Airway epithelial cell (primary cell): Measurements from ENCODE around the gene AATK. TPM values are rescaled to one million over a fixed set of nuclear protein-coding genes. Genes with fewer than 3 reads are reported as not detected.

Experiments used
- total RNA-seq: library from RNA; depleted of rRNA; stranded (reverse); fragments of >200 nt; gene quantifications from 2 replicates; pipeline ENCODE4 v1.2.3, GENCODE V29; 2015

AATK gene, protein sequence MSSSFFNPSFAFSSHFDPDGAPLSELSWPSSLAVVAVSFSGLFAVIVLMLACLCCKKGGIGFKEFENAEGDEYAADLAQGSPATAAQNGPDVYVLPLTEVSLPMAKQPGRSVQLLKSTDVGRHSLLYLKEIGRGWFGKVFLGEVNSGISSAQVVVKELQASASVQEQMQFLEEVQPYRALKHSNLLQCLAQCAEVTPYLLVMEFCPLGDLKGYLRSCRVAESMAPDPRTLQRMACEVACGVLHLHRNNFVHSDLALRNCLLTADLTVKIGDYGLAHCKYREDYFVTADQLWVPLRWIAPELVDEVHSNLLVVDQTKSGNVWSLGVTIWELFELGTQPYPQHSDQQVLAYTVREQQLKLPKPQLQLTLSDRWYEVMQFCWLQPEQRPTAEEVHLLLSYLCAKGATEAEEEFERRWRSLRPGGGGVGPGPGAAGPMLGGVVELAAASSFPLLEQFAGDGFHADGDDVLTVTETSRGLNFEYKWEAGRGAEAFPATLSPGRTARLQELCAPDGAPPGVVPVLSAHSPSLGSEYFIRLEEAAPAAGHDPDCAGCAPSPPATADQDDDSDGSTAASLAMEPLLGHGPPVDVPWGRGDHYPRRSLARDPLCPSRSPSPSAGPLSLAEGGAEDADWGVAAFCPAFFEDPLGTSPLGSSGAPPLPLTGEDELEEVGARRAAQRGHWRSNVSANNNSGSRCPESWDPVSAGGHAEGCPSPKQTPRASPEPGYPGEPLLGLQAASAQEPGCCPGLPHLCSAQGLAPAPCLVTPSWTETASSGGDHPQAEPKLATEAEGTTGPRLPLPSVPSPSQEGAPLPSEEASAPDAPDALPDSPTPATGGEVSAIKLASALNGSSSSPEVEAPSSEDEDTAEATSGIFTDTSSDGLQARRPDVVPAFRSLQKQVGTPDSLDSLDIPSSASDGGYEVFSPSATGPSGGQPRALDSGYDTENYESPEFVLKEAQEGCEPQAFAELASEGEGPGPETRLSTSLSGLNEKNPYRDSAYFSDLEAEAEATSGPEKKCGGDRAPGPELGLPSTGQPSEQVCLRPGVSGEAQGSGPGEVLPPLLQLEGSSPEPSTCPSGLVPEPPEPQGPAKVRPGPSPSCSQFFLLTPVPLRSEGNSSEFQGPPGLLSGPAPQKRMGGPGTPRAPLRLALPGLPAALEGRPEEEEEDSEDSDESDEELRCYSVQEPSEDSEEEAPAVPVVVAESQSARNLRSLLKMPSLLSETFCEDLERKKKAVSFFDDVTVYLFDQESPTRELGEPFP (N-terminal part only)
- total RNA-seq: 0.28 TPM in 2 replicates

GRCh38 chr17:81166033-81166492 is at the start of gene AATK:
Gene AATK (minus strand): TSS chr17:81166221. CDS start chr17:81165992, 229 bp downstream.

DNA sequence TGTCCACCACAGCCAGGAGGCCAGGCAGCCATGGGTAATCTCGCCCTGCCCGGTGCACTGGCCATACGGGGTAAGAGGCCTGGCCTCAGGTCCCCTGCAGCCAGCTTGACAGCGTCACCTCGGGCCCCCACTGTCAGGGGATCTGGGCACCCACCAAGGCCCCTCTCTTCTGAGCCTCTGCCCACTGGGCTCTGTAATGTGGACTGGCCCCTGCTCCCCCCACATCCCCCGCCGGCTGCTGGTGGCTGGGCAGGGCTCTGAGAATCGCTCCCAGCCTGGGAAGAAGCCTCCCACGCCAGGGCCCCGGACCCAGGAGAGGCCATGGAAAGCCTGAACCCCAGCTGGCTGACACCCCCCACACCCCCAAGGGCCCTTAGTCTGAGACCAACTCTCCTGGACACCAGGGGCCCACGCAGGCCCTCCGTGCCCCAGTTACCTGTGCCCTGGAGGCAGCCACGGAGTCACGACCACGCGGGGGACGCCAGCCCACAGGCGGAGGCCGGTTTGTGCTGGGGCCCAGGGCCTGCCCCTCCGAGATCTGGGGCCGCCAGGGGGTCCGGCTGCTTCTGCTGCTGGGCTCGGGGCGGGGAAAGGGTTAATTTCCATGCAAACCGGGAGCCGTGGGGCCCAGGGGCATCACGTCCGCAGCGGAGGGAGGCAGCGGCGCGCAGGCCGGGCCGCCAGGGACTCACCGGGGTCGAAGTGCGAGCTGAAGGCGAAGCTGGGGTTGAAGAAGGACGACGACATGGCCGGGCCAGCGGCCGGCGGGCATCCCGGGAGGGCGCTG is 582 bp downstream of the AATK start, which contains the start of gene PVALEF:
Gene PVALEF (plus strand): TSS at position 262 of the 787 bp plus-strand sequence. CDS start 15,720 bp downstream, outside the sequence.

Other genes starting within 250 kb of the AATK start
- gene CHMP6, start 174.4 kb downstream of the AATK start, total RNA-seq: 33.4 and 39.2 TPM in 2 replicates
- 103 and 112 TPM in 2 replicates for gene BAIAP2, start 131.1 kb downstream of the AATK start, total RNA-seq
- gene PVALEF, start 714 bp downstream of the AATK start, total RNA-seq: not detected in 2 replicates
- gene CEP131, start 56.7 kb upstream of the AATK start, total RNA-seq: 13.8 and 17.2 TPM in 2 replicates
- 8.1 and 12.7 TPM in 2 replicates for gene TEPSIN, start 72.8 kb upstream of the AATK start, total RNA-seq
- 71.7 and 312 TPM in 2 replicates for gene NDUFAF8, start 73.1 kb upstream of the AATK start, total RNA-seq
- 77.4 and 88.4 TPM in 2 replicates for gene SLC38A10, start 129.1 kb upstream of the AATK start, total RNA-seq
- gene BAHCC1, start 229.2 kb upstream of the AATK start, total RNA-seq: 6.0 and 7.1 TPM in 2 replicates